C4-2B (cell line): ENCODE measurements around the gene PNLDC1.
A peak's percentile ranks its signal among the peaks of the same experiment; 100 is the strongest.

ENCODE experiments used
- H3K27ac ChIP-seq: fragments of 450-650 bp; 2 replicates; pipeline ENCODE4 v1.5.1; 2017
- CTCF ChIP-seq: fragments of 450-650 bp; conservative IDR thresholded peaks from 2 replicates; pipeline ENCODE4 v1.5.1; 2017; ENCODE audit warnings: mild to moderate bottlenecking
- ZFX ChIP-seq: fragments of 450-650 bp; IDR thresholded peaks from 2 replicates; pipeline ENCODE4 v1.6.1; 2017

Gene PNLDC1

GRCh38 chr6:159766906-159767305 lies 33.2 kb upstream of the PNLDC1 start:
- H3K27ac ChIP-seq = no peak overlapping the region
- TF ChIP-seq ZFX (no peak), CTCF (no peak)

GRCh38 chr6:159769470-159769869 lies 30.6 kb upstream of the PNLDC1 start:
- no peak overlapping the region for H3K27ac ChIP-seq
- TF ChIP-seq CTCF = no peak
- TF ChIP-seq ZFX = no peak

GRCh38 chr6:159772196-159772595 lies 27.9 kb upstream of the PNLDC1 start:
- no peak for TF ChIP-seq ZFX
- TF ChIP-seq CTCF = no peak
- no peak overlapping the region for H3K27ac ChIP-seq

GRCh38 chr6:159777240-159777904 lies 22.7 kb upstream of the PNLDC1 start:
- TF ChIP-seq CTCF (no peak), ZFX (no peak)
- no peak overlapping the region for H3K27ac ChIP-seq

- TF ChIP-seq ZFX (no peak), CTCF (no peak)
These were observed 21.9 kb upstream of the PNLDC1 start for GRCh38 chr6:159778131-159778530.

GRCh38 chr6:159778542-159779103 lies 21.5 kb upstream of the PNLDC1 start:
- TF ChIP-seq CTCF = no peak
- no peak for TF ChIP-seq ZFX
- H3K27ac ChIP-seq = no peak overlapping the region

More at GRCh38 chr6:159778131-159778530, 21.9 kb upstream of the PNLDC1 start:
- H3K27ac ChIP-seq = no peak overlapping the region

GRCh38 chr6:159788276-159788675 lies 11.8 kb upstream of the PNLDC1 start:
- TF ChIP-seq ZFX = no peak
- TF ChIP-seq CTCF = no peak
- H3K27ac ChIP-seq = peak overlapping the region; percentile 96
